Ishikawa (cell line): ENCODE data around the gene PDGFC.

Source experiments
- CEBPB ChIP-seq: IDR thresholded peaks from 2 replicates; pipeline ENCODE4 v1.6.1; 2012
- CREB1 ChIP-seq: IDR thresholded peaks from 2 replicates; pipeline ENCODE4 v1.6.1; 2012; ENCODE audit warnings: low read depth
- EGR1 ChIP-seq: IDR thresholded peaks from 2 replicates; pipeline ENCODE4 v1.6.1; 2012
- EP300 ChIP-seq: IDR thresholded peaks from 2 replicates; pipeline ENCODE4 v1.6.1; 2012; ENCODE audit warnings: borderline replicate concordance
- FOXM1 ChIP-seq: IDR thresholded peaks from 2 replicates; pipeline ENCODE4 v1.6.1; 2012; ENCODE audit warnings: low read depth, borderline replicate concordance
- NFIC ChIP-seq: IDR thresholded peaks from 2 replicates; pipeline ENCODE4 v1.6.1; 2012
- RAD21 ChIP-seq: IDR thresholded peaks from 2 replicates; pipeline ENCODE4 v1.6.1; 2012; ENCODE audit warnings: low read depth
- TAF1 ChIP-seq: IDR thresholded peaks from 2 replicates; pipeline ENCODE4 v1.6.1; 2012; ENCODE audit warnings: low read depth, mild to moderate bottlenecking
- TCF12 ChIP-seq: IDR thresholded peaks from 2 replicates; pipeline ENCODE4 v1.6.1; 2012; ENCODE audit warnings: low read depth
- TEAD4 ChIP-seq: IDR thresholded peaks from 2 replicates; pipeline ENCODE4 v1.6.1; 2012
- YY1 ChIP-seq: IDR thresholded peaks from 2 replicates; pipeline ENCODE4 v1.6.1; 2012; ENCODE audit warnings: low read depth
- ZBTB7A ChIP-seq: IDR thresholded peaks from 2 replicates; pipeline ENCODE4 v1.6.1; 2012; ENCODE audit warnings: low read depth
- TF ChIP-seq, protein P1 (sequence below): IDR thresholded peaks from 2 replicates; pipeline ENCODE4 v1.6.1; 2012
- TF ChIP-seq, protein P2 (sequence below): IDR thresholded peaks from 2 replicates; pipeline ENCODE4 v1.6.1; 2012; ENCODE audit warnings: low read depth, mild to moderate bottlenecking
- TF ChIP-seq, protein P3 (sequence below): IDR thresholded peaks from 2 replicates; pipeline ENCODE4 v1.6.1; 2012

The PDGFC gene

DNA sequence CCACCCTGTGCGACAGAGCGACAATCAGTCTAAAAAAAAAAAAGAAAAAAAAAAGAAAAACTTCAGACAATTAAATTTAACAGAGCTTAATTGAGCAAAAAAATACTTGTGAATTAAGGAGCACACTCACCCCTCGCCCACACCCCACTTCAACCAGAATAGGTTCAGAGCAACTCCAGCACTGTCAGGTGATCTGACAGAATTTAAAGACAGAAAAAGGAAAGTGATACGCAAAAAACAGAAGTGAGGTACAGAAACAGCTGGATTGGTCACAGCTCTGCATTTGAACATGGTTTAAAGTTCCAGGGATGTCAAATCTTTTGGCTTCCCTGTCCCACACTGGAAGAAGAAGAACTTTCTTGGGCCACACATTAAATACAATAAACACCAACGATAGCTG is 174.4 kb downstream of the PDGFC start:
- TF ChIP-seq CEBPB (no peak), TCF12 (no peak), YY1 (no peak), ZBTB7A (no peak), RAD21 (no peak), EGR1 (no peak), EP300 (no peak), FOXM1 (no peak), CREB1 (no peak), NFIC (no peak), TAF1 (no peak)
- TF ChIP-seq, protein P1, sequence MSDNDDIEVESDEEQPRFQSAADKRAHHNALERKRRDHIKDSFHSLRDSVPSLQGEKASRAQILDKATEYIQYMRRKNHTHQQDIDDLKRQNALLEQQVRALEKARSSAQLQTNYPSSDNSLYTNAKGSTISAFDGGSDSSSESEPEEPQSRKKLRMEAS = no peak
- TF ChIP-seq, protein P2, sequence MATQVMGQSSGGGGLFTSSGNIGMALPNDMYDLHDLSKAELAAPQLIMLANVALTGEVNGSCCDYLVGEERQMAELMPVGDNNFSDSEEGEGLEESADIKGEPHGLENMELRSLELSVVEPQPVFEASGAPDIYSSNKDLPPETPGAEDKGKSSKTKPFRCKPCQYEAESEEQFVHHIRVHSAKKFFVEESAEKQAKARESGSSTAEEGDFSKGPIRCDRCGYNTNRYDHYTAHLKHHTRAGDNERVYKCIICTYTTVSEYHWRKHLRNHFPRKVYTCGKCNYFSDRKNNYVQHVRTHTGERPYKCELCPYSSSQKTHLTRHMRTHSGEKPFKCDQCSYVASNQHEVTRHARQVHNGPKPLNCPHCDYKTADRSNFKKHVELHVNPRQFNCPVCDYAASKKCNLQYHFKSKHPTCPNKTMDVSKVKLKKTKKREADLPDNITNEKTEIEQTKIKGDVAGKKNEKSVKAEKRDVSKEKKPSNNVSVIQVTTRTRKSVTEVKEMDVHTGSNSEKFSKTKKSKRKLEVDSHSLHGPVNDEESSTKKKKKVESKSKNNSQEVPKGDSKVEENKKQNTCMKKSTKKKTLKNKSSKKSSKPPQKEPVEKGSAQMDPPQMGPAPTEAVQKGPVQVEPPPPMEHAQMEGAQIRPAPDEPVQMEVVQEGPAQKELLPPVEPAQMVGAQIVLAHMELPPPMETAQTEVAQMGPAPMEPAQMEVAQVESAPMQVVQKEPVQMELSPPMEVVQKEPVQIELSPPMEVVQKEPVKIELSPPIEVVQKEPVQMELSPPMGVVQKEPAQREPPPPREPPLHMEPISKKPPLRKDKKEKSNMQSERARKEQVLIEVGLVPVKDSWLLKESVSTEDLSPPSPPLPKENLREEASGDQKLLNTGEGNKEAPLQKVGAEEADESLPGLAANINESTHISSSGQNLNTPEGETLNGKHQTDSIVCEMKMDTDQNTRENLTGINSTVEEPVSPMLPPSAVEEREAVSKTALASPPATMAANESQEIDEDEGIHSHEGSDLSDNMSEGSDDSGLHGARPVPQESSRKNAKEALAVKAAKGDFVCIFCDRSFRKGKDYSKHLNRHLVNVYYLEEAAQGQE = no peak

DNA sequence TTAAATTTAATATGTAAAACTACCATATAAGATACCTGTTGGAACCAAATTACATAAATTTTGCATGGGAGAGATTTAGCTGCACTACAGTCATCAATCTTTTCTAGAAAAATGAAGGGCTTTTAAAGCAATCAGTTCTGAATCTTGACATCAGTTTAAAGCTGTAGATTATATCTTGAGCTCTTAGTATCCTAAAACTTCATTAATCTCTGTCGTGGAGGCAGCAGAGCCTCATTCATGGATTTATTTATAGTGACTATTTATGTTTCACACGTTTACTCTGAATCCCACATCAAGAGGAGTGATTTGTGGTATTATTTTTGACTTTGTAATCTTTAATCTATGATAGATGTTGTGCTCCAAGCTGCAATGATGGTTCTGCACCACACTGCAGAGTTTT is 175.9 kb downstream of the PDGFC start:
- TF ChIP-seq EGR1 (no peak), ZBTB7A (no peak), FOXM1 (no peak), CREB1 (no peak), RAD21 (no peak), EP300 (no peak), TEAD4 (no peak), CEBPB (no peak), TAF1 (no peak), TCF12 (no peak), NFIC (no peak), YY1 (no peak)
- TF ChIP-seq, protein P1 = no peak
- TF ChIP-seq, protein P2 = no peak
- TF ChIP-seq, protein P3, sequence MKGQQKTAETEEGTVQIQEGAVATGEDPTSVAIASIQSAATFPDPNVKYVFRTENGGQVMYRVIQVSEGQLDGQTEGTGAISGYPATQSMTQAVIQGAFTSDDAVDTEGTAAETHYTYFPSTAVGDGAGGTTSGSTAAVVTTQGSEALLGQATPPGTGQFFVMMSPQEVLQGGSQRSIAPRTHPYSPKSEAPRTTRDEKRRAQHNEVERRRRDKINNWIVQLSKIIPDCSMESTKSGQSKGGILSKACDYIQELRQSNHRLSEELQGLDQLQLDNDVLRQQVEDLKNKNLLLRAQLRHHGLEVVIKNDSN = no peak

DNA sequence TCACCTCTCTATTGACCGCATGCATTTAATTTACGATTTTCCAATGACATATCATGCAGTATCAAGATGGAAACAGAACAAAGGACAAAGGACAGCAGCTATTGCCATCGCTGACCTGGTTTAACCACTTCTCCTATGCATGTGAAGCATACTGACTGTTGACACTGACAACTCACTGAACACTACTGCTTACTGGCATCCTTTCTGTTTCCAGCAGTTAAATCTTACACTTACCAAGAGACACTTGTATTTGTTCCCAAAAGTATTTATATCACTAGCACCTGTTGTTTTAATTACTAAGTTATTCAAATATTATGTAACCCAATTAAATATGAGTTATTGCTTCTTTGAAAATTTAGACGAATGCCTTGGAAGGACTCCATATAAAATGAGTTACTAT is 176.7 kb downstream of the PDGFC start:
- TF ChIP-seq CREB1 = no peak
- TF ChIP-seq FOXM1 = no peak
- no peak for TF ChIP-seq TAF1
- TF ChIP-seq CEBPB = no peak
- TF ChIP-seq EP300 = no peak
- TF ChIP-seq, protein P3 = no peak
- TF ChIP-seq YY1 = no peak
- no peak for TF ChIP-seq NFIC
- TF ChIP-seq EGR1 = no peak
- no peak for TF ChIP-seq TEAD4

DNA sequence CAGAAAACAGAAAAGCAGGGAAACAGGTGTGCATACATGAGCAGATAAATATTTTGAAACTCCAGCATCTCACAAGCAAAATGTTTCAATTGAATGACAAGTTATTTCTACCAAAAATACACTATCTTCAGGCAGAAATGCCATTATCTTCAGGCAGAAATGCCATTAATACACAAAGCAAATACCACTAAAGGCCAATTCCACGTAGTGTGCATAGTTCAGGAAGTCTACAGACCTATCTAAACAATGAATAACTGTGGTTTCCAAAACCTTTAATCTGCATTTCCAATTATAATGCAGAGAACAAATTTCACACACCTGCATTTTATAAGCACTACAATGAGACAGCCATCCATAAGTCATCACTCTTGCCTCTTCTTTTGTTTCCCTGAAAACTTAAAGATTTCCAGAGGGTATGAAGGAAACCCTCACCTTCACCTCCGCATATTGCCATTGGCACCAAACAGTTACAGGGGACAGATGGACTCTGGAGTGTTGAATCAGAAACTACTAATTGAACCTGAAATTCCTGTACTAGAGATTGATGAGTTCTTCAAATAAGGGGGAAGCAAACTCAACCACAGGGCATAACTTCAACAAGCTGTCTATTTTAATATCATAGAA is 179.0 kb downstream of the PDGFC start:
- TF ChIP-seq TAF1 (no peak), CREB1 (no peak)
- TF ChIP-seq, protein P1 = no peak

DNA sequence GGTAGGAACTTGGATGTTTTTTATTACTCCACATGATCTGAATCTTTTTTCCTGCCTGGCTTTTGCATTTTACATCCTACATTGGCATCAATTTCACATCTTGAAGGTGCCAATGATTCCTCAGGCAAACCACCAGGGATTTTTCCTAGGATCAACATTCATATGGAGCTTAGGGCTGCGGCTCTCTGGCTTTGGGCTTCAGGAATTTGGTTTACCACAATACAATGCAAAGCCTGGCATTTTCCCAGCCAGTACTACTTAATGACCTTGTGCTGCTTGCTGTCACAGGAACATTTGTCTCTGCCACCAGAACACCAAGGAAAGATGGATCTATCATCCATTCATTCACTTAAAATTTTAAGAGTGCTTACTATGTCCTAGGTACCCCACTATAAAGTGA is 180.7 kb downstream of the PDGFC start:
- 0 out of 2 replicates have a peak, but pooled peaks have one; percentile 29 for TF ChIP-seq NFIC
- no peak for TF ChIP-seq FOXM1
- TF ChIP-seq TEAD4 = peak; percentile 67

DNA sequence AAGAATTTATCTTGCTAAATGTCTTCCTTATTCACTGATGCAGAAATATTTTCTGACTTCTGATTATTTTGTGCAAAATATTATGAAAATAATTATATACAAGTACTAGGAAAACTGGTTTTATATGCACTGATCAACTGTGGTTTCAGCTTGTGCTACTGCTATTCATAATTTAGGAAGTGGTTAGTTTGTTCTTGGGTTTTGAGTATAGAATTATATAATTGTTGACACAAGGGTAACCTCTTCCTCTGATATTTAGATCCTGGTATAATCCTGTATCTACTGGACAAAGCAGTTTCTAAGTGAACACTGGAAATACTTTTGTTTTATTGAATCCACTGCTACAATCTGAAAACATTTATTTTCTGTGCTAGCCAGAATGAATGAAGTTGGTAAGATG is 182.8 kb downstream of the PDGFC start:
- TF ChIP-seq RAD21 (no peak), EP300 (no peak), TAF1 (no peak), TCF12 (no peak), CEBPB (no peak), YY1 (no peak), EGR1 (no peak), TEAD4 (no peak)
- TF ChIP-seq, protein P3 = no peak
